Middle frontal gyrus (tissue), 1 donor: ENCODE results near the gene TNFRSF12A.
"Not testable (repeated sequence)": the region's sequence is repeated elsewhere in the genome, so short reads cannot be mapped to it uniquely, and the experiment has no call there.

ENCODE experiments used
- DNase-seq: peaks from one replicate; pipeline ENCODE4 v3.0.0-alpha.2; 2015; ENCODE audit warnings: low spot score; ENCODE audit errors: extremely low spot score

Gene TNFRSF12A

GRCh38 chr16:3065069-3065741 is 45.0 kb downstream of the TNFRSF12A start, which contains the start of gene IL32:
IL32 (plus strand) TSS chr16:3065640; CDS start chr16:3065812, 172 bp downstream.
- DNase-seq = no peak

GRCh38 chr16:3065742-3066439 is 45.7 kb downstream of the TNFRSF12A start:
- DNase-seq = no peak

- no peak for DNase-seq
Observed at GRCh38 chr16:3066440-3066748, 46.2 kb downstream of the TNFRSF12A start.

GRCh38 chr16:3068487-3068886 is 48.3 kb downstream of the TNFRSF12A start:
- DNase-seq = no peak

GRCh38 chr16:3069146-3069545 is 49.0 kb downstream of the TNFRSF12A start:
- not testable (repeated sequence) for DNase-seq

GRCh38 chr16:3070608-3071111 is 50.5 kb downstream of the TNFRSF12A start:
- DNase-seq = no peak

GRCh38 chr16:3071655-3072054 is 51.5 kb downstream of the TNFRSF12A start:
- DNase-seq = no peak
